ENCODE results near the gene FOXO1. TPM values are rescaled to one million over a fixed set of nuclear protein-coding genes. Genes with fewer than 3 reads are reported as not detected.

Gene FOXO1
- total RNA-seq, 1 donor from 2014 or later, result 19.9 TPM

- no peaks in the 10 kb centered on the region for H3K27me3 ChIP-seq (ENCODE audit: low read depth)
- H3K4me3 ChIP-seq, result no peak overlapping the region
- no peaks in the 10 kb centered on the region for H3K9me3 ChIP-seq
- peaks cover 70% of the 10 kb centered on the region for H3K4me1 ChIP-seq
- TF ChIP-seq, protein P1, sequence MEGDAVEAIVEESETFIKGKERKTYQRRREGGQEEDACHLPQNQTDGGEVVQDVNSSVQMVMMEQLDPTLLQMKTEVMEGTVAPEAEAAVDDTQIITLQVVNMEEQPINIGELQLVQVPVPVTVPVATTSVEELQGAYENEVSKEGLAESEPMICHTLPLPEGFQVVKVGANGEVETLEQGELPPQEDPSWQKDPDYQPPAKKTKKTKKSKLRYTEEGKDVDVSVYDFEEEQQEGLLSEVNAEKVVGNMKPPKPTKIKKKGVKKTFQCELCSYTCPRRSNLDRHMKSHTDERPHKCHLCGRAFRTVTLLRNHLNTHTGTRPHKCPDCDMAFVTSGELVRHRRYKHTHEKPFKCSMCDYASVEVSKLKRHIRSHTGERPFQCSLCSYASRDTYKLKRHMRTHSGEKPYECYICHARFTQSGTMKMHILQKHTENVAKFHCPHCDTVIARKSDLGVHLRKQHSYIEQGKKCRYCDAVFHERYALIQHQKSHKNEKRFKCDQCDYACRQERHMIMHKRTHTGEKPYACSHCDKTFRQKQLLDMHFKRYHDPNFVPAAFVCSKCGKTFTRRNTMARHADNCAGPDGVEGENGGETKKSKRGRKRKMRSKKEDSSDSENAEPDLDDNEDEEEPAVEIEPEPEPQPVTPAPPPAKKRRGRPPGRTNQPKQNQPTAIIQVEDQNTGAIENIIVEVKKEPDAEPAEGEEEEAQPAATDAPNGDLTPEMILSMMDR (IDR thresholded peaks at IDR 0.05), result no peak
- DNase-seq (no peak), ATAC-seq (no peak)
- no peaks in the 10 kb centered on the region for H3K36me3 ChIP-seq
- H3K27ac ChIP-seq, result no peak overlapping the region
- intact Hi-C loops (cut with DNase I), result loop anchor here (10.0 kb wide), 1 partner anchor 65 kb away; no protein-coding TSS in a partner anchor
Measured at GRCh38 chr13:40660141-40660664, 6.2 kb downstream of the FOXO1 start.

DNA sequence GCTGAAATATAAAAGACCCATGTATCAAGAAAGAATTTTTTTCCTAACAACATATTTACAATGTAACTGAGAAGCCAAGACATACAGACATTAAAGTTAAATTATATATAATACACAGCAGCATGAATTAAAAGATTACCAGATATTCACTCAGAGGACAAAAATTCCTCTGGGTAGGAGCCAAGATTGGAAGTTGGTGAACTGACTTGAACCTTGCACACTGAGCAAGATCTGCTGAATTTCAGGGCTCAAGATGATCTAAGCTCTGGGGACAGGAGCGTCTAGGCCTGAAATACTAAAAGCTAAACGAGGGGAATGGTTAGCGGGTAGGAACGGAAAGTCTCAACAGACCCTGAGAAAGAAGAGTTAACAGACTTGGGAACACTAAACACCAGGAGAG is 8.5 kb downstream of the FOXO1 start:
- intact Hi-C loops (cut with DNase I), result no loop called here
- Histone ChIP-seq H3K4me1 (peaks cover 71% of the 10 kb centered on the region), H3K36me3 (no peaks in the 10 kb centered on the region), H3K9me3 (no peaks in the 10 kb centered on the region), H3K4me3 (no peak overlapping the region), H3K27me3 (ENCODE audit: low read depth) (no peaks in the 10 kb centered on the region), H3K27ac (no peak overlapping the region)
- ATAC-seq, result no peak
- TF ChIP-seq, protein P1 (IDR thresholded peaks at IDR 0.05), result no peak
- DNase-seq, result no peak

- no peak for ATAC-seq
Measured at GRCh38 chr13:40657307-40657706, 9.1 kb downstream of the FOXO1 start.

DNA sequence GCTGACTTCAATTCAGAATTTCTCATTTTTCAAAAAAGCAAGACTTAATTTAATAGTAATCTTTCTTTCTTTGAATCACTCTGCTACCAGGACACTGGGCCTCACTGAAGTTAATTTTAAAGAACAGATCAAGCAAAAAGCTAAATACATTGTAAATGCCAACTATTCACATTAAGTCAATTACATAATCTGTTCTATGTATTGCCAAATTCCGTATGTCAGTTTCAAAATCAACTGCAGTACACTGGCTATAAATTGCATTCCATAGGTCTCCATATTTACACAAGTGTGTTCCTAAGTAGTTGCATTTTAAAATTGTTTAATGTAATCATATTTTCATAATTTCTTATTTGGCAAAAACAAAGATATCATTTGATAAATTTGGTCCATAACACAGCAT is 10.1 kb downstream of the FOXO1 start:
- ATAC-seq (no peak), DNase-seq (no peak)
- H3K4me1 ChIP-seq, result peaks cover 64% of the 10 kb centered on the region
- intact Hi-C loops (cut with DNase I), result no loop called here
- H3K9me3 ChIP-seq, result no peaks in the 10 kb centered on the region
- H3K27ac ChIP-seq, result no peak overlapping the region
- TF ChIP-seq, protein P1 (IDR thresholded peaks at IDR 0.05), result no peak
- H3K27me3 ChIP-seq (ENCODE audit: low read depth), result no peaks in the 10 kb centered on the region
- no peaks in the 10 kb centered on the region for H3K36me3 ChIP-seq
- H3K4me3 ChIP-seq, result no peak overlapping the region

More at GRCh38 chr13:40657307-40657706, 9.1 kb downstream of the FOXO1 start:
- TF ChIP-seq, protein P1 (IDR thresholded peaks at IDR 0.05), result no peak
- intact Hi-C loops (cut with DNase I), result no loop called here
- no peaks in the 10 kb centered on the region for H3K9me3 ChIP-seq
- no peak overlapping the region for H3K27ac ChIP-seq
- no peak for DNase-seq
- no peaks in the 10 kb centered on the region for H3K27me3 ChIP-seq (ENCODE audit: low read depth)
- peaks cover 71% of the 10 kb centered on the region for H3K4me1 ChIP-seq
- H3K36me3 ChIP-seq, result no peaks in the 10 kb centered on the region
- no peak overlapping the region for H3K4me3 ChIP-seq

DNA sequence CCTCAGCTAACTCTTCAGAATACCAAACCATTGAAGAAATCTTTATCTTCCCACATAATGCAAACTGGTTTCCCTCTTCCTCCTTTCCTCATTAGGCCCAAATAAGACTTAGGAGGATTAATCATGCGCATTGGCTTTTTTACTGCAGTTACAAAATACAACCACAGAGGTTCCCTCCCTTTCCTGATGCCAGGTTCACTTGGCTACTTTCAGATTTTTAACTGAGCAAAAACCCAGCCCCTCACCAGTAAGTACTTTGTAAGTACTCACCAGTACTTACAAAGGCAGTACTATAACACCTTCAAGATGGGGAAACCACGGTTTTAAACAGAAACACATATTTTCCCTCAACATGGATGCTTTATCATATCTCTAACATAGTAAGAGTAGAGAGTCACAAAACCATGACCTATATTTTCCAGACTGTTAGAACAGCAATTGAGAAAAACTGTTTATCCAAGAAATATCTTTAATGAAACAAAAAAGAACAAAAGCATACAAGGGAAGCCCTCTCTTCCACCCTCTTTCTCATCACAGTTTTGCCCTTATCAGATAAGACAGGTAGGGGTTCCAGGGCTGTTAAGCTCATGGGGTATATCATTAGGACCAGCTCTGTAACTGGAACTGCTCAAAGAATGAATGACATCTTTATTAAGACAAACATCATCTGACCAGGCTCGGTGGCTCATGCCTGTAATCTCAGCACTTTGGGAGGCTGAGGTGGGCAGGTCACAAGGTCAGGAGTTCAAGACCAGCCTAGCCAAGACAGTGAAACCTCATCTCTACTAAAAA is 12.7 kb downstream of the FOXO1 start:
- DNase-seq, result no peak
- Histone ChIP-seq H3K4me3 (no peak overlapping the region), H3K27ac (no peak overlapping the region), H3K36me3 (no peaks in the 10 kb centered on the region), H3K9me3 (no peaks in the 10 kb centered on the region), H3K27me3 (ENCODE audit: low read depth) (no peaks in the 10 kb centered on the region), H3K4me1 (peaks cover 65% of the 10 kb centered on the region)
- ATAC-seq, result peak; percentile 47 to 55
- TF ChIP-seq, protein P1 (IDR thresholded peaks at IDR 0.05), result no peak
- intact Hi-C loops (cut with DNase I), result no loop called here
